Measurements from ENCODE around the gene AGAP5. TPM values are rescaled to one million over a fixed set of nuclear protein-coding genes. Genes with fewer than 3 reads are reported as not detected.
A peak's percentile ranks its signal among the peaks of the same experiment; 100 is the strongest.

The AGAP5 gene
- total and polyA plus RNA-seq, 10 of the 15 experiments (the other 5 are each of a cell fraction or from before 2014, with no cell fraction given), result 0.68 to 8.5 (median 6.7) TPM; not detected in 1

DNA sequence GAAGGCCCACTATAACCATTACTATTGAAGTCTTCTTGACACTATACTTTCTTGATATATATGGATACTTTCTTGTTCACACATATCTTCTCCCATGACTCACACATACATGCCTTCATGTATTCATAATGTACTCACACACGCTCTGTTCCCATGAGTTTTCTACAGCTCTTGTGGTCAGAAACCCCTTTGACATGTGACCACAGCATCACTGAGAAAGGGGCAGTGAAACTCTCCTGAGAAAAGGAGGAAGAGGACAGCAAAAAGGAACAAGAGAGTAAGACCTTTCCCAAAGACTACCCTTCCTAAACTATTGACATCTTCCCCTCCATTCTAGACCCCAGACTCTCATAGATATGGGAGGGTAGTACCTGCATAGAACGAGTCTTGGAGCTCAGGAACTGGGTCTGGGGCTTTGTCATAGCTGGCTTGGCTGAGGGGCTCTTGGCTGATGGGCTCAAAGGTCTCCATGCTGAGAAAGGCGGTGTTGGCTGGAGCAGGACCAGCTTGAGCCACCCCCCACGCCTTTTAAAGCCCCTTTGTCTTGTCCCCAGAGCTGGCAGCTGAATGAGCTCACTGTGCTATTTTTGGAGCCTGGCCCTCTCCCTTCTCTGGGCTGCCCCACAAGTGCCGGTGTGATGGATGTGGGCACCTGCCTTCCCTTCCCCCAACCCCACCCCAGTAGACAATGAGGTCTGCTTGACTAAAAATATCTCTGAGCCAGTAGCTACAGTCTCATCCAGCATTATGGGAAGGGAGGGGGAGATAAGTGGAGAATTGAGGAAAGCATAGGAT lies 47.2 kb downstream of the AGAP5 start (continued):
- TF ChIP-seq, protein P1, sequence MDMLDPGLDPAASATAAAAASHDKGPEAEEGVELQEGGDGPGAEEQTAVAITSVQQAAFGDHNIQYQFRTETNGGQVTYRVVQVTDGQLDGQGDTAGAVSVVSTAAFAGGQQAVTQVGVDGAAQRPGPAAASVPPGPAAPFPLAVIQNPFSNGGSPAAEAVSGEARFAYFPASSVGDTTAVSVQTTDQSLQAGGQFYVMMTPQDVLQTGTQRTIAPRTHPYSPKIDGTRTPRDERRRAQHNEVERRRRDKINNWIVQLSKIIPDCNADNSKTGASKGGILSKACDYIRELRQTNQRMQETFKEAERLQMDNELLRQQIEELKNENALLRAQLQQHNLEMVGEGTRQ (IDR thresholded peaks at IDR 0.05; ENCODE audit: borderline replicate concordance, low read depth, low read length), result peak; percentile 26; the same call in 1 of the 2 replicates
- TF ChIP-seq SMC3 (IDR thresholded peaks at IDR 0.05; ENCODE audit: borderline replicate concordance, low read length), result no peak
- TF ChIP-seq MTA2 (IDR thresholded peaks at IDR 0.05; ENCODE audit: low read depth), result peak; percentile 45; the same call in 1 of the 2 replicates
- no peak for TF ChIP-seq EGR1 (IDR thresholded peaks at IDR 0.05; ENCODE audit: borderline replicate concordance in 1 of 2, low read depth in 2 of 2, low read length in 2 of 2)
- TF ChIP-seq, protein P2, sequence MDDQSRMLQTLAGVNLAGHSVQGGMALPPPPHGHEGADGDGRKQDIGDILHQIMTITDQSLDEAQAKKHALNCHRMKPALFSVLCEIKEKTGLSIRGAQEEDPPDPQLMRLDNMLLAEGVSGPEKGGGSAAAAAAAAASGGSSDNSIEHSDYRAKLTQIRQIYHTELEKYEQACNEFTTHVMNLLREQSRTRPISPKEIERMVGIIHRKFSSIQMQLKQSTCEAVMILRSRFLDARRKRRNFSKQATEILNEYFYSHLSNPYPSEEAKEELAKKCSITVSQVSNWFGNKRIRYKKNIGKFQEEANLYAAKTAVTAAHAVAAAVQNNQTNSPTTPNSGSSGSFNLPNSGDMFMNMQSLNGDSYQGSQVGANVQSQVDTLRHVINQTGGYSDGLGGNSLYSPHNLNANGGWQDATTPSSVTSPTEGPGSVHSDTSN (IDR thresholded peaks at IDR 0.05; ENCODE audit: insufficient replicate concordance, low read depth, low read length), result no peak
- no peak for TF ChIP-seq NBN (IDR thresholded peaks at IDR 0.05)
- no peak for TF ChIP-seq RCOR1 (conservative IDR thresholded peaks at IDR 0.05; ENCODE audit: low read depth, low read length)
- no peak for TF ChIP-seq CBX5 (IDR thresholded peaks at IDR 0.05; ENCODE audit: low read depth)
- no peak for TF ChIP-seq TCF3 (IDR thresholded peaks at IDR 0.05; ENCODE audit: borderline replicate concordance, insufficient read depth, low read depth, low read length)
- TF ChIP-seq IRF3 (IDR thresholded peaks at IDR 0.05), result no peak
- no peak for TF ChIP-seq SP1 (IDR thresholded peaks at IDR 0.05; ENCODE audit: low read depth, low read length)
- TF ChIP-seq CHD4 (IDR thresholded peaks at IDR 0.05), result no peak
- peak; percentile 86 for TF ChIP-seq EED (IDR thresholded peaks at IDR 0.05; ENCODE audit: low read depth)
- peak; percentile 11 for TF ChIP-seq USF1 (IDR thresholded peaks at IDR 0.05; ENCODE audit: borderline replicate concordance, extremely low read length, insufficient read depth, low read depth, low read length)
- TF ChIP-seq SPI1 (IDR thresholded peaks at IDR 0.05; ENCODE audit: borderline replicate concordance, insufficient read depth, low read depth, low read length), result peak; percentile 74
- no peak for TF ChIP-seq ASH2L (IDR thresholded peaks at IDR 0.05; ENCODE audit: borderline replicate concordance, low read depth)
- TF ChIP-seq SUPT20H (IDR thresholded peaks at IDR 0.05; ENCODE audit: borderline replicate concordance, control insufficient read depth, low read depth, low read length), result no peak
- TF ChIP-seq MAX (IDR thresholded peaks at IDR 0.05; ENCODE audit: low read depth, low read length), result no peak
- TF ChIP-seq ZBTB11 (CRISPR knock-in tag; IDR thresholded peaks at IDR 0.05), result no peak
- no peak for TF ChIP-seq KDM1A (IDR thresholded peaks at IDR 0.05; ENCODE audit: borderline replicate concordance)
- no peak for TF ChIP-seq BCL11A (IDR thresholded peaks at IDR 0.05; ENCODE audit: low read depth, low read length)
- TF ChIP-seq TARDBP (IDR thresholded peaks at IDR 0.05; ENCODE audit: borderline replicate concordance), result no peak
